GM21737 (cell line): Measurements from ENCODE around the gene COX6B2.
"Not testable (repeated sequence)": the region's sequence is repeated elsewhere in the genome, so short reads cannot be mapped to it uniquely, and the experiment has no call there.

Source experiments
- ATAC-seq: cut with Tn5 transposase; IDR thresholded peaks from one replicate; pipeline ENCODE4 v1.9.1; 2021; ENCODE audit warnings: mild to moderate bottlenecking, moderate library complexity; ENCODE audit not compliant: unreplicated experiment

The COX6B2 gene, protein sequence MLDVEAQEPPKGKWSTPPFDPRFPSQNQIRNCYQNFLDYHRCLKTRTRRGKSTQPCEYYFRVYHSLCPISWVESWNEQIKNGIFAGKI

DNA sequence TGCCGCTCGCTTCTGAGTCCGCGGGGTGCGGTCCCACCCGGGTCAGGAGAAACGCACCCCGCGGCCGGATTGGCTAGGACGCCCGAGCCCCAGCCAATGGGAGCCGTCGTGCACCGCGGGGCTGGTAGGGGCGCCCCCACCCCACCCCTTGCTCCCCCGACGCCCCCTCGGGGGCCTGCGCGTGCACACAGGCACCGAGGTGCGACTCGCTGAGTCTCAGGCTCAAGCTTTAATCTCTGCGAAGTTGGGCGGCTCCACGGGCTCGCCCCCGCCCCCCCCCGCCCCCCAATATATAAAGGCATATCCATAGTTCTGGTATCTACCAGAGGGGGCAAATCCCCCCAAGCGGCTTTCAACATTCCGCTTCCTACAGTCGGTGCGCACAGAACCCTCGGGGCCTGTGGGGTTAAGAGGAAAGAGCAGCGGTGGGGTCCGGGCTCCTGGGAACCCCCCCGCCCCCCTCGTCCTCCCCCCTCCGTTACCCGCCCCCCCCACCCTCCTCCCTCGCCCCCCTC is at the start of gene COX6B2:
Gene COX6B2 (minus strand): TSS at position 22 of the 515 bp plus-strand sequence. CDS start 198 bp downstream, outside the sequence.
- ATAC-seq: no peak

DNA sequence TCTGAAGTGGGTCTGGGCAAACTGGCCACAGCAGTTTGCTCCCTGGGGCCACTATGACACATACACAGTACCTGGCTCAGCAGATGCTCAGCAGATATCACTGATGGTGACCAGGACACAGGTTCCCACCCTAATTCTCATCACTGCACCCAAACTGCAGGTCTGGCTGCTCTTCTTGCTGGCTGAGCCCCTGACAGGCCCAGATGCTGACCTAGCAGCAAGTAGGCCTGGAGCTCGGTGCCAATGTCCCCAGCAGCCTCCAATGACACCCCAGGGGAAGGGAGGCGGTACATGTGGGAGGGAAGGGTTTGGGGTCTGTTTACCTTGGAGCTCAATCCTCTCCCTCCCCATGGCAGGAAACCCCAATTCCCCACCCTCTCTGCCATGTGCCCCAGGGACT is 48.0 kb upstream of the COX6B2 start:
- no peak for ATAC-seq

DNA sequence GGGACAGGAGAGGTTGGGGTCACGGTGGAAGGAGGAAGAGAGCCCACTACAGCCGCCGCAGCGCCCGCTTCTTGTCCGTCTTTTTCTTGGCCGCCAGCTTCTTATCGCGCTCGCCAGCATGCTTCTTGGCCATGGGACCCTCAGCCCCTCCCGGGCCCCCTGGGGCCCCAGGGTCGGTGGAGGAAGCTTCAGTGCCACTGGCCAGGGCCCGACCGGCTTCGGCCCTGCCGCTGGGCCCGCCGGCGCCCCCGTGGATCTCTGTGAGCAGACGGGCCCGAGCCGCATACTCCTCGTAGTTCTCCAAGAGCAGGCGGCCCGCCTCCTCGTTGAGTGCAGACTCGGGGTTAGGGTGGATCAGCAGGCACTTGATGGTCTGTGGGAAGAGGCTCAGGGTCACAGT is 46.9 kb upstream of the COX6B2 start:
- not testable (repeated sequence) for ATAC-seq

DNA sequence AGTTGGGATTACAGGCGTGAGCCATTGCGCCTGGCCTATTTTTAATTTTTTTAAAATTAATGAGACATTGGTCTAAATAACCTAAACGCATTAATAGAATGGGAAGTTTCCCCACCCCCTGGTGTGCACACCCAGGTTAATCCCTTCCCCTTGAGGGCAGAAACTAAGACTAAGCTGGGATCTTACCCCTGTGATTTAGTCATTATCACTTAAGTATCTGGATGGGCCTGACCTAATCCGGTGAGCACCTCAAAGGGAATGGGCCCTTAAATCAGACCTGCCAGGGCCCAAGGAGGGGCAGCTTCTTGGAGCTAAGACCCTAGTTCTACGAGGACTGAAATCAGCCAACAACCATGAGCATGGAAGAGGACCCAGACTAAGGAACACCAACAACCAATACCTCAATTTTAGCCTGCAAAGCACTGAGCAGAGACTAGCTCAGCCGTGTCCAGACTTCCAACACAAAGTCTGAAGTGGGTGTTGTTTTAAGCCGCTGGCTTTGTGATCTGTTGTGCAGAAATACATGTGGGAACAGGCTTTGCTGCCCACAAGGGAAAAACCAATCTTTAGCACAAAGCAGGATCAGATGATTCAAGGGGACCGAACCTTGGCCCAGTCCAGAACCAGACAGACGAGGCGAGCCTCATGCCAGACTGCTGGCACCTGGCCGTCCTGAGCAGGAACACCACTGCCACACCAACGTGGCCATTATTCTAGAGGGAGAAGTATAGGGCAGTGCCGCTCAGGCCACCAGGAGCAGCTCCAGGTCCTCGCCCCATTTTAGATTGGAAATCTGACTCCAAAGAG is 46.0 kb upstream of the COX6B2 start:
- ATAC-seq: no peak

DNA sequence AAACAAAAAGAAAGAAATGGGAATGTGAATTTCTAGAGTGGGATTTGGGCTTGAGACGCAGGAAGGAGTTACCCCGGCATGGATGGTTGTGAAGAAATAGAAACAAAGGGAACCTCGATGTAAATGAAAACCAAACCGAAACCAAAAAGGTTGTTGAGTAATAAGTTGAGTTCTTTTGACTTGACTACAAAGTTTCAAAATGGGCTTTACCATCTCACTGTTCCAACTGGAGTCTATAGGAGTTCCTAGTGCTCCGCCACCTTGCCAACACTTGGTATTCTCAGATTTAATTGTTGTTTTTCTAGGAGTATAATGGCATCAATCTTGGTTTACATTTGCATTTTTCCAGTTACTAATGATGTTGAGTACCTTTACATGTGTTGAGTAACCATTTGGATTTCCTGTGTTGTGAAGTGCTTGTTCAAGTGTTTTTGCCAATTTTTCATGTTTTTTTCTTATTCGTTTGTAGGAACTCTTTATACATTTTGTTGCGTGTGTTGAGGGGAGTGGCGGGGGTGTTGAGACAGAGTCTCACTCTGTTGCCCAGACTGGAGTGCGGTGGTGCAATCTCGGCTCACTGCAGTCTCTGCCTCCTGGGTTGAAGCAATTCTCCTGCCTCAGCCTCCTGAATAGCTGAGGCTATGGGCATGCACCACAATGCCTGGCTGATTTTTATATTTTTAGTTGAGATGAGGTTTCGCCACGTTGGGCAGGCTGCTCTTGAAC is 43.8 kb upstream of the COX6B2 start:
- ATAC-seq: no peak

DNA sequence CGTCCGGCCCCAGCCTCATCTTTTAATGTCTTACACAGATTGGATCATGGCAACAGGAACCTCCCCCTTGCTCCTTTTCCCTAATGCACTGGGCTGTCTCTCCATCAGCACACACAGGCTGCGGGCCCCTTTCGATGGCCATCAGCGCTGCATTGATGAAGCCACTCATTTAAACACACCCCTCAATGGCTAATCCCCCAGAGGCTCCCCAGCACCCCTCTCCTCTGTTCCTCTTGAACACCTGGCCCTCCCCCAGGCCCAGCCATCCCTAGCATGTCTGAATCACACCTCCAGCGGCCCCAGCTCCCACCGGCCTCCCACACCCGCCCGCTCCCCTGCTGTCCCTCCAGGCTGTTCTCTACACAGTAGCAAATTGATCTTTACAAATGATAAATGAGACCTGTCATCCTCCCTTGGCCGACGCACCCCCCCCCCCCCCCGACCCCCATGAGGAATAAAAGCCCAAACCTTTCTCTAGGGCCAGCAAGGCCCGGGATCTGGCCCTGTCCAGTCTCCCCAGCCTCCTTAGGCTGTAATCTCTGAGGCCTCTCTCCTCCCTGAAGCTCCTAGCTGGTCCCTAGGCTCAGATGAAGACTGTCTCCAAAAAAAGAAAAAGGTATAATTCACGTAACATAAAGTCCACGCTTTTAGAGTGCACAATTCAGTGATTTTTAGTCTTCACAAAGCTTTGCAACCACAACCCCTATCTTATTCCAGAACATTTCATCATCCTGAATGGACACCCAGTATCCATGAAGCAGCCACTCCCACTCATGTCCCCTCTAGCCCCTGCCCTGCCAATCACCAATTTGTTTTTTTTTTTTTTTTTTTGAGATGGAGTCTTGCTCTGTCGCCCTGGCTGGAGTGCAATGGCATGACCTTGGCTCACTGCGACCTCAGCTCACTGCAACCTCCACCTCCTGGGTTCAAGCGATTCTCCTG is 38.6 kb upstream of the COX6B2 start:
- no peak for ATAC-seq

DNA sequence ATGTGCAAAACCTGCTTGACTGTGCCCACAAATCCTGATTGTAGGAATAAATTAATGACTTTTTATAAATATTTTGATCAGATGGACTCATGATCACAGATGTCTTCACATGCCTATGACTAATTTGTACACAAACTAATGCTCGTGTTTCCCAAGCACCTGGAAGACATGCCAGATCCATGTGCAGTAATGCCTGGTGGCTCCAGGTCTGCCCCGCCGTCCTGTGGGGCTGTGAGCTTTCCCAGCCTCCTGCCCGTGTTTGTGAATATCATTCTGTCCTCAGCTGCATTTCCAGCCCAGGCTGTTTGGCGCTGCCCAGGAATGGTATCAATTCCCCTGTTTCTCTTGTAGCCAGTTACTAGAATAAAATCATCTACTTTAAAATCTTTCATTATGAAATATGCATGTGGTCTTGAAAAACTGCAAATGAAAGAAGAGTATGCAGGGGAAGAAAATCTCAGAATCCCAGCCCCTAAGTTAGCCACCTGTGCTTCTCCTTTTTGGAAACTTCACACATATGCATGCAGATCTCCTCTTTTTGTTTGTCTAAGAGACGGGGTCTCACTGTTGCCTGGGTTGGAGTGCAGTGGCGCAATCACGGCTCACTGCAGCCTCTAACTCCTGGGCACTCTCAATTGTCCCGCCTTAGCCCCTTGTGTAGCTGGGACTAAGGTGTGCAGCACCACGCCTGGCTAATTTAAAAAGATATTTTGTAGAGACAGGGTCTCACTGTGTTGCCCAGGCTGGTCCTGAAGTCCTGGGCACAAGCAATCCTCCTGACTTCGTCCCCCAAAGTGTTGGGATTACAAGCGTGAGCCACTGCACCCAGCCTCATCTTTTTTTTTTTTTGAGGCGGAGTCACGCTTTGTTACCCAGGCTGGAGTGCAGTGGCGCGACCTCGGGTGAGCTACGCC is 37.4 kb upstream of the COX6B2 start:
- ATAC-seq: no peak

DNA sequence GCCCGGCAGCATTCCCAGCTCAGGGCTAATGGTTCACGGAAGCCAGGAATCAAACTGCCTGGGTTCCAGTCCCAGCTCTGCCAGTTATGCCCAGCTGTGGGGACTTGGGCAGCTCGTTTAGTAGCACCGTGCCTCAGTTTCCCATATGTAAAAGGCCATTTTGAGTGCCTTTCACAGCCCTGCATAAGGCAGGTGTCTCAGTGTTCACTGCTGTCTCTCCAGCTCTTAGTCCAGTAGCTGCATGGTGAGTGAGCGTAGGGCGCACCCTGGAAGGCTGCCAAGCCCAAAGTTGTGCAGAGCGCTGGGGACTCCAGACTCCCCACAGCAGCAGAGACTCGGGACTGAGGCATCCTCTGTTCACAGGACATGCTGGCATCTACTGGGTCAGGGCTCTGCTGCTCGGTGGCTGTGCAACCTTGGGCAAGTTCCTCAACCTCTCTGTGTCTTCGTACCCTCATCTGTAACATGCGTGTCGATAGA is 36.7 kb upstream of the COX6B2 start:
- no peak for ATAC-seq

DNA sequence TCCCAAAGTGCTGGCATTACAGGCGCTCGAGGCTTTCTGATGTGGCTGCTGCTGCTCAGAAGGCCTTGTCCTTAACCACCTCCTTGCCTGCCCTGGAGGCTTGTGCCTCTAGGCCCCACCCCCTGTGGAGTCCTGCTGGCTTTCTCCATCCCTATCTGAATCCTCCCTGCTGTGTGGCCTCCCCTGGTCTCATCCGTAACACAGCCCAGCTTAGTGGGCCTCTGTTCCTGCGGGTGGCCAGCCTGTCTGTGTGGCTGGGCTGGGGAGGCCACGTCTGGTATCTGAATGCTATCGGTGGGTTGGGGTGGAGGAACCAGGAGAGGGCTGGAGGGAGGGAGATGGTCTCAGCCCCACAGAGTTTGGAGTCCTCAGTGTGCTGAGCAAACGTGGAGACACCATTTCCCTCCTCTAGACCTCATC is 36.0 kb upstream of the COX6B2 start:
- no peak for ATAC-seq

DNA sequence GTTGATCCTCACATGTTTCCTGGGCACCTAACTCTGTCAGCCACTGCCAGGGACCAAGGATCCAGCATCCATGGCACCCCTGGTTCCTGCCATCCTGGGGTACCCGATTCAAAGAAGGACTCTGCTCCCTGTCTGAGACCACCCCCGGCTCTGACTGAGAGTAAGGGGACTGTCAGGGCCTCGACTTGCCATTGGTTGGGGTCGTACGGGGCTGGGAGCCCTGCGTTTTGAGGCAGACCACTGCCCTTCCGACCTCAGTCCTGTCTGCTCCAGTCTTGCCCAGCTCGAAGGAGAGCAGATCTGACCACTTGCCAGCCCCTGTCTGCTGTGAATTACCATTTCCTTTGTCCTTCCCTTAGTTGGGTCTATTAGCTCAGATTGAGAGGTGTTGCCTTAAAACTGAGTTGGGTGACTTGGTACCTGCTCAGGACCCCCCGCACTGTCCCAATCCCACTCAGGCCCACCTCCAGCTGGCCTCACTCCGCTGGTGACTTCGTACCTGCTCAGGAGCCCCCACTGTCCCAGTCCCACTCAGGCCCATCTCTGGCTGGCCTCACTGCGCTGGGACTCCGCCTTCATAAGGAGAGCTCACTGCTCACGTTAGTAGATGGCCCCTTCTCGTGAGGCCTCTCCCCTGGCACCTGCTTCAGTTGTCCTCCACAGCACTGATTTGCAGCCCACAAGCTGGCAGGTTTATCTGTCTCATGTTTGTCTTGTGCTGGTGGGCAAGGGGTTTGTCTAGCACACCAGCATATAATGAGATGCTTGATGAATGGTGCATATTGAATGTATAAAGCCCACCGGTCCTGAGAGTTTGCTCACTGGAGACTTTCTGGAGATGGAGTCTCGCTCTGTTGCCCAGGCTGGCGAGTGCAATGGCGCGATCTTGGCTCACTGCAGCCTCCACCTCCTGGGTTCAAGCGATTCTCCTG is 35.1 kb upstream of the COX6B2 start:
- ATAC-seq: no peak

DNA sequence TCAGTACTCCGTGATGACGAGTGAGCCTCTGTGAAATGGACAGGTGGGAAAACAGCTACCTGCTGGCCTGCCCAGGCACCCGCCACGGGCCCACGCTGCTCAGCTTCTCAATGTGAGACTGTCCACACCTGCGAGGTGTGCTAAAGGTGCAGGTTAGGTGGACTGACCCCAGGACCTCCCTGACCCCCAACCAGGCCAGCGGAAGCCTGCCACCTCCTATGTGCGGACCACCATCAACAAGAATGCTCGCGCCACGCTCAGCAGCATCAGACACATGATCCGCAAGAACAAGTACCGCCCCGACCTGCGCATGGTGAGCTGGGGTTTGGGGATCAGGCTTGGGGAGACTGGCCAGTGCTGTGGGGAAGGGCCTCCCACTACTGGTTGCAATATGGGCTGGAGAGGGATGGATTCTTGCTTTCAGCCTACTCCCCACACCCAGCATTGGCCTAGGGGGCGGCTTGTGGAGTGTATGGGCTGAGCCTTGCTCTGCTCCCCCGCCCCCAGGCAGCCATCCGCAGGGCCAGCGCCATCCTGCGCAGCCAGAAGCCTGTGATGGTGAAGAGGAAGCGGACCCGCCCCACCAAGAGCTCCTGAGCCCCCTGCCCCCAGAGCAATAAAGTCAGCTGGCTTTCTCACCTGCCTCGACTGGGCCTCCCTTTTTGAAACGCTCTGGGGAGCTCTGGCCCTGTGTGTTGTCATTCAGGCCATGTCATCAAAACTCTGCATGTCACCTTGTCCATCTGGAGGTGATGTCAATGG is 33.4 kb upstream of the COX6B2 start:
- ATAC-seq: no peak

DNA sequence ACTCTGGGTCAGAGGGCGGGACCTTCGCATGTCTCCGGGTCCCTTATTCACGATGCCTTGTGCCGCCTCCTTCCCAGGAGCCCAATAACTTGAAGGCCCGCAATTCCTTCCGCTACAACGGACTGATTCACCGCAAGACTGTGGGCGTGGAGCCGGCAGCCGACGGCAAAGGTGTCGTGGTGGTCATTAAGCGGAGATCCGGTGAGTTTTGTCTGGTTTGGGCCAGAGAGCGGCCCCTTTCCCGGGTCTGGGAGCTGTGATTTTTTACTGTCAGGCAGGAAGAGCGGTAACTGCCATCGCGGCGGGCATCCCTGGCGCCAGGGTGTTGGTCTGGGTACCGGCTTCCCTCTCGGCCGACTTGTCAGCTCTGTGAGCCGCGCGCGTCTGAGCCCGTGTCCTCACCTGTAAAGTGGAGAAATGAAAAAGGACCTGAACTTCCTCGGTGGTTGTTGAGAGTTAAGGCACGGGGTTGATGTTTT is 32.0 kb upstream of the COX6B2 start:
- no peak for ATAC-seq

DNA sequence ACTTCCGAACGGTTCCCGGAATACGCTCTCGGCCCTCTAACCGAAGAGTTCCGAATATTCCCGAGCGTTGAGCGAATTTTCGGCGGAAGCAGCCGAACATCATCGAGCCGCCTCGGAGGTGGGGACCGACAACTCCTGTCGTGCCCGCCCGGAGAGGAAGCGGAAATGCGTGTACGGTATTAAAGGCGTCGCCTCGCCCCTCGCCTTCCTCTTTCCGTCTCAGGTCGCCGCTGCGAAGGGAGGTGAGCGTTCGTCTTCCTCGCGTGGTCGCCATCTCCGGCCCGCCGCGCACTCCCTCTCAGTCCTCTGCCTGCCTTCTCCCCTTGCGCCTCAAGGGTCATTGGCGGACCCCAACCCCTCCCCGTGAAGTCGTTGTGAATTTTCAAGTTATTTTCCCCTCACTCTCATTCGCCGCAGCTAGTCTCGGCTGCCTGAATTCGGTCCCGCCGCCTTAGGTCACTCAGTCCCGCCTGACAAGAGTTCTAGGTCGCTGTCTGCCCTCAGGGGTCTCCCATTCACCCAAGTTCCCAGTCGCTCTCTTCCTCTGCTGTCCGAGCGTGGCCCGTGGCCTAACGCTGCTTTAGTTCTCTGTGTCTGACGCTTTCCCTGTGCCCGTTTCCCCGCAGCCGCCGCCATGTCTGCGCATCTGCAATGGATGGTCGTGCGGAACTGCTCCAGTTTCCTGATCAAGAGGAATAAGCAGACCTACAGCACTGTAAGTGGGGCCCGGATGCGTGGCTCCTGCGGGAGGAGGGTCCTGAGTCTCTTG is 31.4 kb upstream of the COX6B2 start, which contains the start of gene RPL28:
Gene RPL28 (plus strand): TSS at position 209 of the 769 bp plus-strand sequence. CDS start 426 bp downstream, at position 635.
- ATAC-seq: peak; percentile 60

DNA sequence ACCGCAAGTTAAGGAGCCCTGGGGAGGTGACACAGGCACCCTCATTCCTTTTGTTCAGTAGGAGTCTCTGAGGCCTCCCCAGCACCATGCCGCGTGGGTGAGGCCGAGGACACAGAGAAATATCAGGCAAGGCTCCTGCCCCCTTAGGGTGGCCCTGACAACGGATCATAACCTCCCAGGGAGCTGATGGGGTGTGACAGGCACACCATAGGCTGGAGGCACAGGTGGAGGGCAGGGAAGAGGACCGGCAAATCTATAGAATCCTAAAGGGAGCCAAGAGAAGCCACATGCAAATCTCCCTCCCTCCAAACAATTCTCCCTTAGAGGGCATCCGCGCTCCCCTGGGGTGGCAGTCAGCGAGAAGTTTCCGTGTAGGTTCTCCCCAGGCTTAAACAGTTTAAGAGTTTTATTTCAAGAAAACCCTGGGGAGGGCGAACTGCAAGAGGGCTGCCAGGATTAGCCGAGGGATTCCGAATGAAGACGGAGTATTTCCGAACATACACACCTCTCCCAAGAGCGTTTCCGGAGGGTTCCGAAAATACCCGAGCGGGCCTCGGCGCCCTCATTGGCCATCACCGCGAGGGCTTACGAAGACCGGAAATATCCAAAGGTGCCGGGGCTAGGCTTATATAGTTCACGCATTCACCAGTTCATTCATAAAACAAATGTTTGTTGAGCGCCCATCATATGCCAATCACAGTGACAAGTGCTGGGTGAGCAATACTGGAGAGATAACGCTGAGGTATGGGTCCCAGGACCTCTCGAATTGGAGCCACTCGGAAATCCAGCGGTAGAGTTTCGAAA is 30.6 kb upstream of the COX6B2 start:
- peak; percentile 47 for ATAC-seq

DNA sequence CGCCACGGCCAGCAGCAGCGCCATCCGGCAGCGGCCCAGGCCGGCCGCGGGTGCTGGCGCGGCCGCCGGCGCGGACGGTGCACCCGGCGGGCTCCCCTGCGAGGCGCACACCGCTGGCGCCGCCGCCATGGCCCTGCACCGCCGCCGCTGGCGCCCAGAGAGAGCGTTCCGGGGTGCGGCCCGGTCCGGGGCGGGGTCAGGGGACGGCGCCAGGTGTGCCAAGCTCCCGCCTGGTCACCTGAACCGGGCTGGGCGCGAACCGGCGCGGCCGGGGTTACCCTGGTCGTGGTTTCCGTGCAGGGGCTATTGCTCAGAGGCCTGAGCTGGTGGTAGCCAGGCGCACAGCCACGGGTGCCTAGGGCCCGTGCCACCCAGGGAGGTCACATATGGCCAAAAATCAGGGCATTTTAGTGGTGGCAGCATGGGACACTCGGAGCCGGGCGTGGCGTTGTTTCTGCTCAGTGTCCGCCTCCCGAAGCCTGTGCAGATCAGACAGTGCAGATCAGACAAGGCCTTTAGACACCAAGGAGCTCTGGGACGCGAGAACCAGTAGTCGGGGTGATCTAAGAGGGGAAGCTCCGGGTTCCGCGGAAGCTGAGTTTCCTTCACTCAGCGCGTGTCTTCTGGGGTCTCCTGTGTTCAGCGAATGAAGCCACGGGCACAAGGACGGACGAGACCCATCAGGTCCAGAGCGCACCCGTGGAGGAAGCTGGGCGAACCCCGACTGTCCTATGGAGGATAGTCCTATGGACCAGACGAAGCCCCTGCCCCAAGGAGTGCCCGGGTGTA is 29.8 kb upstream of the COX6B2 start, which contains the start of gene TMEM238:
Gene TMEM238 (minus strand): TSS at position 162 of the 789 bp plus-strand sequence. CDS start 33 bp downstream, at position 129.
- no peak for ATAC-seq
